HS-27A (cell line): ENCODE results near the gene RYK.
A peak's percentile ranks its signal among the peaks of the same experiment; 100 is the strongest.
"Not testable (repeated sequence)": the region's sequence is repeated elsewhere in the genome, so short reads cannot be mapped to it uniquely, and the experiment has no call there.

Experiments
- DNase-seq: peaks from one replicate; pipeline ENCODE4 v3.0.0-alpha.2; 2012; ENCODE audit warnings: low read depth, missing footprints

The RYK gene

DNA sequence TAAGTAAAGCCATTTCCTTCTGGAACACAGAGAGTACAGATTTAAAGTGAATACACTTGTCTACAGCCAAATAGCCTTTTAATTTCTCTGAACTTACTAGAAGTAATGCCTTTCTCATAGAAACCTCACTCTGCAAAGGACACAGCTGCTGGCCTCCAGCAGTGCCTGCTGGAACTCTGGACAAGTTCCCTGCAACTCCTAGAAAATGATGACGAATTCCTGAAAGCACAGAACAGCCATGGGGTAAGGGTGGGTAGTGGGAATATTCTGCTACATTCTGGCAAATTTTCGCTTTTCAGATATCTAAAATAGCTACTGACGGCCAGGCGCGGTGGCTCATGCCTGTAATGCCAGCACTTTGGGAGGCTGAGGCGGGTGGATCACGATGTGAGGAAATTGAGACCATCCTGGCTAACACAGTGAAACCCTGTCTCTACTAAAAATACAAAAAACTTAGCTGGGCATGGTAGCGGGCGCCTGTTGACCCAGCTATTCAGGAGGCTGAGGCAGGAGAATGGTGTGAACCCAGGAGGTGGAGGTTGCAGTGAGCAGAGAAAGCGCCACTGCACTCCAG is 34.4 kb downstream of the RYK start:
- no peak for DNase-seq

DNA sequence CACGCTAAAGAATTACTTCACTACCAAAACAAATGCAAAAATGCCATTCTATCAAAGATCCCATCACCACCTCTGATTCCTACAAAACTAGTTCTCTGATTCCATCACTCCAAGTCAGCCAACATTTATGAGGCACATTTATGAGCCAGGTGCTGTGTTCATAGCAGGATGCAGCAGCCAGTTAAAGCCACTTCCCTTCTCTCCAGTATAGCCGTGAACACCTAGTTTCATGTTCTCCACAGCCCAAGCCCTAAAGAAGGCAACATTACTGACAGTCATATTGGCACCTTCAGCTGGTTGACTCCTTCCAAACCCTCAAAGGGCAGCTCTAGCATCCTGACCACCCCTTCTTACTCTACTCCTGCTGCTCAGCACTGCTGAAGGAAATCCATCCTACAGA is 36.4 kb downstream of the RYK start:
- no peak for DNase-seq

DNA sequence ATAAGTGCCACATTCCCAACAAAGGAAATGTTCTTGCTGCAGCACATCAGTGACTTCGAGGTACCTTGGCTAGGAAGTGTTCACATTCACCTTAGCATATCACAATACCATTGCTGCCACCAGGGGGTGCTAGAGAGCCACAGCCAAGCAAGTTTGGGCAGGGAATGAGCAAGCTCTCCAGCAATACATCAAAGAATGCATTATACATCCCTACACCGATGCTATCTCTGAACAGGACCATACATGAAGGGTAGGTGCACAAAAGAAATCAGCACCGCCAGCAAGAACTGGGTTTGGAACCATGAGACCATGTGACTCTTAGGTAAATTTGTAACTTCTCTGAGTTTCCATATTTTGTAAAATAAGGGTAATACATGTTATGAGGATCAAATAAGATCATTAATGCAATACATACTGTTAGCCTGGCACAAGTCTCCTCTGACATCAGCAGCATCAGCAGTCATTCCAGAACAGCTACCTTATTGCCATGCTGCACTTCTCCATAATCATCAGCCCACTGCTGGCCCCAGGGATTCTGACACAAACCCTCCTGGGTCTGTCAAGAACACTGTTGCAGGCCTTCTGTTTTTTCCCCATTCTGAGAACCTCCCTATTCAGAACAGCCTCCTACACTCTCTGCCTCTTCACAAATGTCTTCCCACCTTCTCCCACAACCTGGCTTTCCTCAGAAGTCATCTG is 37.5 kb downstream of the RYK start:
- DNase-seq: peak; percentile 50

DNA sequence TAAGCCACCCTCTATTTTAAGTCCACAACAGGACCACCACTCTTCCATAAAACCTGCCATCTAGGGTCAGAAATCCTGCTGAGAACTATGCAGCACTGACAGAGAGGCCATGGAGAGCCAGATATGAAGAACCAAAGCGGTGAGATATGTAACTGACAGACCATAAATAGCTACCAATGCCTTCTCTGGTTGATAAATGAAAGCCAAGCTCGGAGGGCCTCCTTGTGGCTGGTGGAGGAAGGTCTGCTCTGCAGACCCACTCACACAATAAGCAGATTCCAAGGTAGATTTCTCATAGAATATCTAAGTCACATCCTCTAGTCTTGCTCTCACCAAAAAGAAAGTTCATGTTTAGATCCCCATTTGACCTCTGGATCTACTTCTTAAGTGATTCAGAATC is 38.9 kb downstream of the RYK start:
- no peak for DNase-seq

GRCh38 chr3:134205451-134205850 is 45.2 kb downstream of the RYK start:
- no peak for DNase-seq

DNA sequence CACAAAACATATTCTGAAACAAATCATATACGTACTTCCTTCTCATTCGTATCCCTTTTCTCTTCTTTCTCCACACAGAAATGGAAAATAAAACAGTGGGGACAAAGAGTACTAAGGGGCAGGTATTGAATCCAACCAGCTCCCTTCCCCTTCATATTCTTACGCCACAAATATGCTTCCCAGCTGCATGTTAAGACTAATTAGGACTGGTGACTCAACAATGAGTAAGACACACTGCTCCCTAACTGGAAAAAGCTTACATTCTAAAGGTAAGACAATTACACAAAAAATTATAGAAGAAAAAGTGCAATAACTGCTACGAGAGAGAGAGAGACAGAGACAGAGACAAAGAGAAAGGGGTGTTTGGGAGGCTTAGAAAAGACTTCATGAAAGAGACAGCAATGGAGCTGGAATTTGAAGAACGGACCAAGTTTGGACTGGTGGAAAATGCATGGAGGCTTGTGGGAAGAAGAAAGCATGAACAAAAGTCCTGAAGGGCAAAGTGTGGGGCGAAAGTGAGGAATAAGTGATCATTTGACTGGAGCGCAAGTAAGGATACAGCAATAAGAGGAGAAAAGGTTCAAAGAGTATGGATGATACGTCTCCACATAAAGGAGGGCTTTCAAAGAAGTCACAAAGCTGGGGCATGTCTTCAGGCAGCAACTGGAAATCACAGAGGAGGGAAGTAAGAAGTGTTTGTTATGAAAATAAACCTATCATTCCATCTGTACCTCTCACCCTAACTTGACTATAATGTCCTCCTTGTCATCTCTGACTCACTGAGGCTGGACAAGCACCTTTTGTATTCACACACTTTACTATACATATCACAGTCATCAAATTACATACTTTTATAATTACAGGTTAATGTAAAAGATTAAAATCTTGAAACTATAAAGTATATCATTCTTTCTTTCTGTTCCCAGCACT is 49.2 kb downstream of the RYK start:
- DNase-seq: no peak

DNA sequence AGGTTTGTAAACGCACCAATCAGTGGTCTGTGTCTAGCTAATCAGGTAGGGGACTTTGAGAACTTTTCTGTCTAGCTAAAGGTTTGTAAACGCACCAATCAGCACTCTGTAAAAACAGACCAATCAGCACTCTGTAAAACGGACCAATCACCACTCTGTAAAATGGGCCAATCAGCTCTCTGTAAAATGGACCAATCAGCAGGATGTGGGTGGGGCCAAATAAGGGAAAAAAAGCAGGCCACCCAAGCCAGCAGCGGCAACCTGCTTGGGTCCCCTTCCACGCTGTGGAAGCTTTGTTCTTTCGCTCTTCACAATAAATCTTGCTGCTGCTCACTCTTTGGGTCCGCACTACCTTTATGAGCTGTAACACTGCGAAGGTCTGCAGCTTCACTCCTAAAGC is 50.8 kb downstream of the RYK start:
- not testable (repeated sequence) for DNase-seq

DNA sequence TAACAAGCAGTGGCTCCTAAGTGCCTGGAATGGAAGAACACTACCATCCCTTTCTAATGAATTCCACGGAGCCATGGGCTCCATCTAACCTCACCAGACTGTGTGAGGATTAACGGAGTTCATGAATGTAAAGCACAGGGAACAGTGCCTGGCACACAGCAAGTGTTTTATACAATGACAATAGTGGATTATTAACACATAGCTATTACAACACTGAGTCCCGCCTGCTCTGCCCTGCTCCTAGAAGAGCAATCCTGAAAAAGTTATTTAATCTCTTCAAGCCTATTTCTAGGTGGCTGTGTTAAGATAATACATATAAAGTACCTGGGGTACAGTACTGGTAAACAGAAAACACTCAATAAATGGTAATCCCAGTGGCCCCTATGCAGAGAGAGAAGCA is 51.4 kb downstream of the RYK start:
- DNase-seq: no peak

GRCh38 chr3:134198414-134198813 is 52.2 kb downstream of the RYK start:
- no peak for DNase-seq

DNA sequence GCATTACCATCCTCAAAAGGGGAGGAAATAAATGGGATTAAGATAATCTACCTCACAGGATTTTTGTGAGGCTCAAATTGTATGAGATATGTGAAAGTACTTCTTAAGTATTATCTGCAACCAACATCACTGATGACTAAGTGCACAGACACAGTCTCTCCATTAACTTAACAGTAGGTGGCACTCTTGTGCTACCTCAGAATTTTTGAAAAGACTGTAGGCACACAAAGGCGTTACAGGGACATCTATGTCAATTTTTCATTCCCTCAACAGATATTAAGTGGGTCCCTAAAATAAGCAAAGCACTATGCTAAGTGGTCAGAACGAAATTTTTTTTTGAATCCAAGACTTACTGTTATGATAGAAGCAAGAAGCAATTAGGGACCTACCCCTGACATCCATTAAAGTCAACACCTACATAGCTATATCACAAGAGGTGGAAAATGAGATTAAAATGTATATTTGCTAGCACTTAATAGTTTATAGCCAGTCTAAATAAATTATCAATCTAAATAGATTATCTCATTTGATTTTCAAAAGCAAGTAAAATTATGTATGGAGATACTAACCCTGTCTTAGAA is 52.9 kb downstream of the RYK start:
- DNase-seq: no peak

DNA sequence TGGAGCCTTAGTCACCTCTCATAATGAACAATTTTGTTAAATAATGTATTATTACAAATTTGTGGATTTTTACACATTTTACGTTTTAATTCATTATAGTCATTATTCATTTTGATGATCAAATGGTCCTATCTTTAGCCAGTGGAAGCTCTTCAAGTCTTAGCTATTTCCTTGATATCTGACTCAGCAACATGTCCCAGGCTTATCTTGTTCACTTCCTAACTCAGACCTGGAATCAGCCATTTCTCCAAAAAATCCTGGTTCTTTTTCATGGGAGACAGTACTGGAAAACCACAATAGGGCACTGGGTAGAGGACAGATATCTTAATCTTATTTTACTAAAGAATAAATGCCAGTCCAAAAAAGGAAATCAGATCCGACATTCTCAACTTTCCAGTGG is 56.4 kb downstream of the RYK start:
- no peak for DNase-seq

GRCh38 chr3:134190250-134190649 is 60.4 kb downstream of the RYK start:
- DNase-seq: no peak

GRCh38 chr3:134189849-134190248 is 60.8 kb downstream of the RYK start:
- DNase-seq: no peak

GRCh38 chr3:134186391-134186790 is 64.3 kb downstream of the RYK start:
- no peak for DNase-seq

GRCh38 chr3:134180761-134181160 is 69.9 kb downstream of the RYK start:
- DNase-seq: no peak

DNA sequence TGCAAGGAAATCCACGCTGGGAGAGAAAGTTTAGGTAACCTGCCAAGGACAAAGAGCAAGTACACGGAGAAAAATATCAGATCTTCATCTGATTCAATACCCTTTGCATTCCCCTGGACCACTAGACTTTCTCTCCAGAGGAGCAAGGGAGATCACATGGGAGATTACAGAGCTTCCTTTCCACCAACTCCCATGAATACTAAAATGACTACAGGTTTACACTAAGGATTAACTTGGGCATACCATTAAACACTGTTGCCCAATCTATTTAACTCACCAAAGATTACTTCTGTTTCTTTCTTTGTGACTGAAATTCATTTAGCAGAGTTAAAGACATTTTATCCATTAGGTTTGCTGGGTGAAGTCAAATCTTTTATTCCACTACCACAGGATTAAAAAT is 71.2 kb downstream of the RYK start:
- DNase-seq: no peak

GRCh38 chr3:134163096-134163495 is 87.6 kb downstream of the RYK start:
- DNase-seq: no peak

GRCh38 chr3:134161898-134162615 is 88.6 kb downstream of the RYK start:
- DNase-seq: no peak

GRCh38 chr3:134155446-134155845 is 95.2 kb downstream of the RYK start:
- no peak for DNase-seq

DNA sequence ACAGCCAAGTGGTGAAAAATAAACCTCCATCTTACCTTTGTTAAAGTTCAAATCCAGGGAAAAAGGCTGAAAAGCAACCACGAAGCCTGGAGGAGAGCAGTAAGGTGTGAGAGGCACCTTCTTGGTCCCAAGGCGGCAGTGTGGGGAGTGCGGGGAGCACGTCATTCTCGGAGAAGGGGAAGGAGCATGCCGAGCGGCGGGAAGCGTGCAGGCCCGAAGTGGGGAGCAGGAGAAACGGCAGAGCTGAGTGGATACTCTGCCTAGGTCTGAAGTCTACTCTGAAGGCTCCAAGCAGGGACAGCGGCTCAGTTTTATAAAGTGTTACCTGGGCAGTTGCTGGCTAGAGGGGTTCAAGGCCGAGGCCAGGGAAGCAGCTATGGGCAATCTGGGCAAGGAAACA is 96.9 kb downstream of the RYK start:
- DNase-seq: no peak

DNA sequence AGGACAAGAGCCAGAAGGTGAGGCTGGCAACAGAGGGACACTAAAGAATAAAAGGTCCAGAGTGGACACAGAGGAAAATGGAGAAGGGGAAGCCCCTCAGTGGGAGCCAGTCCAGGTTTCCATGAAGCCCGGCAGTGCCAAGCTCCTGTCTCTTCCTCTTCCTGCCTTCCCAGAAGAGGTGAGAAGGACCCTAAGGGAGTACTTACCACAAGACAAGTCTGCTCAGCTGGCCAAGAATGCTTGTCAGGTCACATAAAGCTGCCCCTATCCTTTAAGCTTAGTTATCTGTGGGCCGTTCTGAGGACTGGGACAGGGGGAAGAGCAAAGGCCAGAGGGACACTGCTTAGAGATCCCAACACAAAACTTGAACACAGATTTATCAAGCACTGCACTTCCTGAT is 100.2 kb downstream of the RYK start:
- no peak for DNase-seq

DNA sequence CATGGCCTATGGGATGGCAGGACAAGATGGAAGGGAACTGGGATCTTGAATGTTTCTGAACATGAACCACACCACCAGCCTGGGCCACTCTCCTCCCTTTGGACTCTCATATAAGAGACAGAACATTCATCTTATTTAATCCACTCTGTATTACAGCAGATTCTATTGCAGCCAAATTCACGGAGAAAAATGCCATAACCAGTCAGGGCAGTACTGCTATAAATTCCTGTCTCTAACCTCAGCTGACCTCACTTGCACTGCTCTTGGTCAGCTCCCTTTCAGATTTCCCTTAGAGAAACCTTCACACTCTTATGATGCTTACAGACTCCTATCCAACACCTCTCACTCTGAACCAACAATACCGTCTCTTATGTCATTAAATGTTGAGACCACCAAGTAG is 101.4 kb downstream of the RYK start:
- DNase-seq: no peak
